ENCODE data around the gene ACOX1.

The ACOX1 gene

DNA sequence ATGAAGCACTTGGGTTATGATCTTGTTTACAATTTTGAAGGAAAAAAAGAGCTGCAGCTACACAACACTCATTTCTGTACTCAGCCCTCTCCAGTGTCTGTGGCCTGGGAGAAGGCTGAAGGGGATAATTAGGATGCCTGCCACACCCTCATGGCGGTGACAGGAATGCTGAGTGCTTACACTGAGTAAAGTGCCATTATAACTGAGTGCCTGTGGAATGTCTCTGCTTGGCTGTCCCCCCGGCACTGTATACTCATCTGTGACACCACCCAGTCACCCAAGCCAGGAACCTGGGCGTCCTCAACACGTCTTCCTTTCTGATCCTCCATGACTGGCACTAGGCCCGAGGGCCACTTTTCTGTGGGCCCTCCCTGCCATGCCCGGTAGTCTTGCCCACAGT, 70.8 kb downstream of the ACOX1 start:
- no peak for FAIRE-seq
- DNase-seq (ENCODE audit: insufficient read length, low spot score), result no peak
- no peak for TF ChIP-seq CTCF (IDR thresholded peaks at IDR 0.05; ENCODE audit: insufficient read depth, missing control alignments)

GRCh38 chr17:75906143-75906884, 72.7 kb downstream of the ACOX1 start:
- FAIRE-seq, result no peak
- no peak for DNase-seq (ENCODE audit: insufficient read length, low spot score)
- no peak for TF ChIP-seq CTCF (IDR thresholded peaks at IDR 0.05; ENCODE audit: insufficient read depth, missing control alignments)

DNA sequence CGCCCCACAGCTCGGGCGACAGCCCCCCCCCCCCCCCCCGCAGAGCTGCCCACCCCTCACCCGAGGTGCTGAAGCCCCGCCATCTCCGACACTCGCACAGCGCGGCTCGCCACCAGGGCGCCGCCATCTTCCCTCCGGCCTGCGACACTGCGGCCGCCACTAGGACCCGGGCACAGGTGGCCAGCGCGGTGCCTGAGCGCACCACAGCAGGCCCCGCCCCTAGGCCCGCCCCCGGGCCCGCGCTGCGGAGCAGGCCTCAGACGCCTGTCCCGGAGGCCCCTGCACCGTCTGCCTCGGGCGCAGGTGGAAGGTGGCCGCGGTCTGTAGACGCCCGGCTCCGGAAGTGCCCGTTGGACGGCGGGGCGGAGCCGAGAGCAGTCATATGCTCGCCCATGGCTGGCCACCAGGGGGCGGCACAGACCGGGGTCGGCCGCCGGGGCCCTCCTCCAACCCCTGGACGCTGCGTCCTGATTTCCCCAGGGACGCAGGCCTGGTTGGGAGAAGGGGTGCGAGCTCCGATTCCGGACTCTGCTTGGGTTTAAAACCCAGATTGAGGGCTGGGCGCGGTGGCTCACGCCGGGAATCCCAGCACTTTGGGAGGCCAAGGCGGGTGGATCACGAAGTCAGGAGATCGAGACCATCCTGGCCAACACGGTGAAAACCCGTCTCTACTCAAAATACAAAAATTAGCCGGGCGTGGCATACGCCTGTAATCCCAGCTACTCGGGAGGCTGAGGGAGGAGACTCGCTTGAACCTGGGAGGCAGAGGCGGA, 74.0 kb downstream of the ACOX1 start, which contains the start of gene MRPL38:
Gene MRPL38, minus strand, starts transcription at position 136 of the 773 bp plus-strand sequence. Its CDS starts 9 bp downstream, at position 127.
- DNase-seq (ENCODE audit: insufficient read length, low spot score), result peak; percentile 95
- FAIRE-seq, result no peak

DNA sequence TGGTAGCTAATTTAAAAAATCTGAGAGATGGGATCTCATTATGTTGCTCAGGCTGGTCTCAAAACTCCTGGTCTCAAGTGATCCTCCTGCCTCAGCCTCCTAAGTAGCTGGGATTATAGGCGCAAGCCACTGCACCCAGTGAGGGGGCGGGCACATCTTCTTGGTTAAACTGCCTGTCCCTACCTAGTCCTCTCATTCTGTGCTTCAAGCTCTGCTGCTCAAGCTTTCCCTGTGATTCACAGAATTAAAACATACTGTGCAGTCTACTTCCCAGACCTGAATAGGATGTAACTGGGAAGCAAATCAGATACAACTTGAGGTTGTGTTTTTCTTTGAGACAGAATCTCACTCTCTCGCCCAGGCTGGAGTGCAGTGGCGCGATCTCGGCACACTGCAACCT, 76.6 kb downstream of the ACOX1 start:
- FAIRE-seq, result no peak
- no peak for DNase-seq (ENCODE audit: insufficient read length, low spot score)
- TF ChIP-seq CTCF (IDR thresholded peaks at IDR 0.05; ENCODE audit: insufficient read depth, missing control alignments), result no peak

More for the DNA sequence above, 74.0 kb downstream of the ACOX1 start, which contains the start of gene MRPL38:
- TF ChIP-seq CTCF (IDR thresholded peaks at IDR 0.05; ENCODE audit: insufficient read depth, missing control alignments), result peak; percentile 90

GRCh38 chr17:75901727-75902126, 77.2 kb downstream of the ACOX1 start:
- FAIRE-seq (no peak), DNase-seq (ENCODE audit: insufficient read length, low spot score) (no peak)
- TF ChIP-seq CTCF (IDR thresholded peaks at IDR 0.05; ENCODE audit: insufficient read depth, missing control alignments), result no peak

- DNase-seq (ENCODE audit: insufficient read length, low spot score) (no peak), FAIRE-seq (no peak)
- TF ChIP-seq CTCF (IDR thresholded peaks at IDR 0.05; ENCODE audit: insufficient read depth, missing control alignments), result no peak
These were observed 78.1 kb downstream of the ACOX1 start for GRCh38 chr17:75900691-75901533.
